ENCODE measurements around the gene KATNB1.
"Not testable (repeated sequence)": the region's sequence is repeated elsewhere in the genome, so short reads cannot be mapped to it uniquely, and the experiment has no call there.

The KATNB1 gene

GRCh38 chr16:57703416-57704010 lies 32.1 kb upstream of the KATNB1 start:
- no peak for DNase-seq

- DNase-seq: no peak
Observed at GRCh38 chr16:57704011-57704904, 31.3 kb upstream of the KATNB1 start.

- DNase-seq: no peak
Observed at GRCh38 chr16:57704905-57705852, 30.4 kb upstream of the KATNB1 start.

GRCh38 chr16:57706717-57707116 lies 28.9 kb upstream of the KATNB1 start:
- no peak for DNase-seq

- no peak for DNase-seq
Observed at GRCh38 chr16:57707331-57707730, 28.2 kb upstream of the KATNB1 start.

- DNase-seq: no peak
Observed at GRCh38 chr16:57708168-57708567, 27.4 kb upstream of the KATNB1 start.

GRCh38 chr16:57709663-57710062 lies 25.9 kb upstream of the KATNB1 start:
- DNase-seq: no peak

- DNase-seq: no peak
Observed at GRCh38 chr16:57711346-57711745, 24.2 kb upstream of the KATNB1 start.

GRCh38 chr16:57711993-57712392 lies 23.6 kb upstream of the KATNB1 start:
- no peak for DNase-seq

GRCh38 chr16:57712569-57712968 lies 23.0 kb upstream of the KATNB1 start:
- not testable (repeated sequence) for DNase-seq

- no peak for DNase-seq
Observed at GRCh38 chr16:57713596-57713995, 22.0 kb upstream of the KATNB1 start.

- no peak for DNase-seq
Observed at GRCh38 chr16:57714047-57714446, 21.5 kb upstream of the KATNB1 start.

GRCh38 chr16:57720142-57720575 lies 15.4 kb upstream of the KATNB1 start:
- DNase-seq: no peak

GRCh38 chr16:57721356-57722209 lies 14.0 kb upstream of the KATNB1 start:
- DNase-seq: no peak

GRCh38 chr16:57722210-57722499 lies 13.4 kb upstream of the KATNB1 start:
- no peak for DNase-seq

GRCh38 chr16:57722651-57723050 lies 12.9 kb upstream of the KATNB1 start:
- DNase-seq: no peak

GRCh38 chr16:57723170-57723569 lies 12.4 kb upstream of the KATNB1 start:
- no peak for DNase-seq

GRCh38 chr16:57724531-57724930 lies 11.0 kb upstream of the KATNB1 start:
- no peak for DNase-seq

- no peak for DNase-seq
Observed at GRCh38 chr16:57725151-57725550, 10.4 kb upstream of the KATNB1 start.

GRCh38 chr16:57725554-57725953 lies 10.0 kb upstream of the KATNB1 start:
- no peak for DNase-seq

- no peak for DNase-seq
Observed at GRCh38 chr16:57725976-57726375, 9.6 kb upstream of the KATNB1 start.

GRCh38 chr16:57726433-57726947 lies 9.1 kb upstream of the KATNB1 start:
- DNase-seq: no peak
